Mononuclear cell (primary cell): ENCODE measurements around the gene POLN. TPM values are rescaled to one million over a fixed set of nuclear protein-coding genes. Genes with fewer than 3 reads are reported as not detected.

Experiments
- H3K27me3 ChIP-seq: 2 replicates; pipeline ENCODE4 v1.6.0; 2011; ENCODE audit warnings: low read length, control low read depth; ENCODE audit not compliant: insufficient read depth
- H3K4me1 ChIP-seq: 2 replicates; pipeline ENCODE4 v1.5.1; 2011; ENCODE audit warnings: mild to moderate bottlenecking, low read length, control low read depth; ENCODE audit not compliant: insufficient read depth
- H3K4me3 ChIP-seq: 2 replicates; pipeline ENCODE4 v1.5.1; 2011; ENCODE audit warnings: mild to moderate bottlenecking, low read length, moderate library complexity
- H3K9me3 ChIP-seq: 2 replicates; pipeline ENCODE4 v1.5.1; 2011; ENCODE audit warnings: low read depth, mild to moderate bottlenecking, control low read depth, low read length
- total RNA-seq: library from RNA; depleted of rRNA; stranded (reverse); fragments of >200 nt; gene quantifications from one replicate; pipeline ENCODE4 v1.2.3, GENCODE V29; 2012

POLN gene
- total RNA-seq: 1.4 TPM

GRCh38 chr4:2241410-2242353 lies at the start of gene POLN, which contains the start of gene HAUS3:
TSS of gene POLN (minus strand) at chr4:2242121. CDS start at chr4:2229231, 12,890 bp downstream.
TSS of gene HAUS3 (minus strand) at chr4:2242121. CDS start at chr4:2240946, 1,175 bp downstream.
- Histone ChIP-seq H3K4me3 (peak within 1 kb of the TSS; percentile 94), H3K27me3 (no peaks in the 10 kb centered on the region), H3K9me3 (no peaks in the 10 kb centered on the region), H3K4me1 (peaks cover 52% of the 10 kb centered on the region)

GRCh38 chr4:2290974-2291704 lies 49.2 kb upstream of the POLN start:
- Histone ChIP-seq H3K27me3 (no peaks in the 10 kb centered on the region), H3K4me3 (no peak overlapping the region), H3K4me1 (peaks cover 41% of the 10 kb centered on the region), H3K9me3 (no peaks in the 10 kb centered on the region)

- Histone ChIP-seq H3K4me3 (no peak overlapping the region), H3K9me3 (no peaks in the 10 kb centered on the region), H3K27me3 (no peaks in the 10 kb centered on the region), H3K4me1 (peaks cover 34% of the 10 kb centered on the region)
Observed at GRCh38 chr4:2290488-2290887, 48.6 kb upstream of the POLN start.

- Histone ChIP-seq H3K9me3 (no peaks in the 10 kb centered on the region), H3K27me3 (no peaks in the 10 kb centered on the region), H3K4me1 (peaks cover 29% of the 10 kb centered on the region), H3K4me3 (no peak overlapping the region)
Observed at GRCh38 chr4:2289955-2290333, 48.0 kb upstream of the POLN start.

GRCh38 chr4:2289311-2289954 lies 47.5 kb upstream of the POLN start:
- Histone ChIP-seq H3K27me3 (no peaks in the 10 kb centered on the region), H3K9me3 (no peaks in the 10 kb centered on the region), H3K4me1 (peaks cover 29% of the 10 kb centered on the region), H3K4me3 (no peak overlapping the region)

GRCh38 chr4:2288051-2288541 lies 46.2 kb upstream of the POLN start:
- Histone ChIP-seq H3K27me3 (no peaks in the 10 kb centered on the region), H3K4me3 (no peak overlapping the region), H3K4me1 (peaks cover 29% of the 10 kb centered on the region), H3K9me3 (no peaks in the 10 kb centered on the region)

- Histone ChIP-seq H3K4me3 (no peak overlapping the region), H3K27me3 (no peaks in the 10 kb centered on the region), H3K9me3 (no peaks in the 10 kb centered on the region), H3K4me1 (peaks cover 32% of the 10 kb centered on the region)
Observed at GRCh38 chr4:2287594-2287915, 45.6 kb upstream of the POLN start.

- H3K4me3 ChIP-seq: no peak overlapping the region
- H3K9me3 ChIP-seq: no peaks in the 10 kb centered on the region
- H3K27me3 ChIP-seq: no peaks in the 10 kb centered on the region
- H3K4me1 ChIP-seq: peaks cover 37% of the 10 kb centered on the region
Observed at GRCh38 chr4:2286904-2287593, 45.1 kb upstream of the POLN start.

- Histone ChIP-seq H3K4me1 (peaks cover 37% of the 10 kb centered on the region), H3K4me3 (no peak overlapping the region), H3K9me3 (no peaks in the 10 kb centered on the region), H3K27me3 (no peaks in the 10 kb centered on the region)
Observed at GRCh38 chr4:2285613-2286381, 43.9 kb upstream of the POLN start.

- H3K4me3 ChIP-seq: no peak overlapping the region
- H3K9me3 ChIP-seq: no peaks in the 10 kb centered on the region
- H3K4me1 ChIP-seq: peaks cover 32% of the 10 kb centered on the region
- H3K27me3 ChIP-seq: no peaks in the 10 kb centered on the region
Observed at GRCh38 chr4:2284934-2285612, 43.2 kb upstream of the POLN start.

- Histone ChIP-seq H3K9me3 (no peaks in the 10 kb centered on the region), H3K27me3 (no peaks in the 10 kb centered on the region), H3K4me1 (peaks cover 25% of the 10 kb centered on the region), H3K4me3 (no peak overlapping the region)
Observed at GRCh38 chr4:2284161-2284933, 42.4 kb upstream of the POLN start.

GRCh38 chr4:2283199-2283711 lies 41.3 kb upstream of the POLN start:
- Histone ChIP-seq H3K27me3 (no peaks in the 10 kb centered on the region), H3K4me1 (peaks cover 22% of the 10 kb centered on the region), H3K4me3 (no peak overlapping the region), H3K9me3 (no peaks in the 10 kb centered on the region)
